Measurements from ENCODE around the gene SUGT1.

- TF ChIP-seq CTCF (IDR thresholded peaks at IDR 0.05; ENCODE audit: poor library complexity) (no peak), EZH2 (IDR thresholded peaks at IDR 0.05; ENCODE audit: borderline replicate concordance) (no peak)
Measured at GRCh38 chr13:52646967-52647366, 5.7 kb upstream of the SUGT1 start.

All from hepatocyte (in vitro differentiated cells).